ENCODE results near the gene YBX3.
A peak's percentile ranks its signal among the peaks of the same experiment; 100 is the strongest.
"Not testable (repeated sequence)": the region's sequence is repeated elsewhere in the genome, so short reads cannot be mapped to it uniquely, and the experiment has no call there.

The YBX3 gene

GRCh38 chr12:10722905-10723746 lies at the start of gene YBX3:
Gene YBX3 (minus strand): TSS chr12:10723323. CDS start chr12:10723111, 212 bp downstream.
- peak; percentile 54 for DNase-seq

GRCh38 chr12:10771132-10771733 lies 48.1 kb upstream of the YBX3 start:
- DNase-seq: peak; percentile 70

GRCh38 chr12:10759657-10760056 lies 36.5 kb upstream of the YBX3 start:
- DNase-seq: no peak

GRCh38 chr12:10756194-10756593 lies 33.1 kb upstream of the YBX3 start:
- no peak for DNase-seq

GRCh38 chr12:10753059-10753458 lies 29.9 kb upstream of the YBX3 start:
- DNase-seq: no peak

GRCh38 chr12:10750385-10750727 lies 27.2 kb upstream of the YBX3 start:
- DNase-seq: no peak

GRCh38 chr12:10749700-10750384 lies 26.7 kb upstream of the YBX3 start:
- peak; percentile 93 for DNase-seq

GRCh38 chr12:10747730-10748129 lies 24.6 kb upstream of the YBX3 start:
- DNase-seq: no peak

GRCh38 chr12:10743420-10743819 lies 20.3 kb upstream of the YBX3 start:
- not testable (repeated sequence) for DNase-seq

GRCh38 chr12:10741845-10742244 lies 18.7 kb upstream of the YBX3 start:
- no peak for DNase-seq

GRCh38 chr12:10740182-10740581 lies 17.1 kb upstream of the YBX3 start:
- no peak for DNase-seq

- no peak for DNase-seq
Observed at GRCh38 chr12:10739157-10740118, 16.3 kb upstream of the YBX3 start.

- DNase-seq: no peak
Observed at GRCh38 chr12:10737249-10737648, 14.1 kb upstream of the YBX3 start.

- no peak for DNase-seq
Observed at GRCh38 chr12:10736463-10736862, 13.3 kb upstream of the YBX3 start.

- DNase-seq: no peak
Observed at GRCh38 chr12:10735428-10735827, 12.3 kb upstream of the YBX3 start.

GRCh38 chr12:10732549-10732948 lies 9.4 kb upstream of the YBX3 start:
- DNase-seq: no peak

- DNase-seq: no peak
Observed at GRCh38 chr12:10732066-10732465, 8.9 kb upstream of the YBX3 start.

- no peak for DNase-seq
Observed at GRCh38 chr12:10730559-10730958, 7.4 kb upstream of the YBX3 start.

- DNase-seq: no peak
Observed at GRCh38 chr12:10728091-10728490, 5.0 kb upstream of the YBX3 start.

- DNase-seq: no peak
Observed at GRCh38 chr12:10726945-10727344, 3.8 kb upstream of the YBX3 start.

GRCh38 chr12:10725003-10725402 lies 1.9 kb upstream of the YBX3 start:
- DNase-seq: no peak

GRCh38 chr12:10722502-10722904 lies 620 bp downstream of the YBX3 start:
- peak; percentile 47 for DNase-seq

All from NCI-H1105 treated with DMSO at 0.1 percent for 48 hours (cell line).